Measurements from ENCODE around the gene EIF4E1B. TPM values are rescaled to one million over a fixed set of nuclear protein-coding genes. Genes with fewer than 3 reads are reported as not detected.

The EIF4E1B gene
- polyA plus RNA-seq, 4 donors = 0.08 TPM; not detected in 3

GRCh38 chr5:176644878-176645670 lies 14.6 kb downstream of the EIF4E1B start:
- DNase-seq (ENCODE audit: low read depth in 4 of 4, low spot score in 3 of 4) = no peak

GRCh38 chr5:176646049-176646706 lies 15.7 kb downstream of the EIF4E1B start:
- DNase-seq (ENCODE audit: low read depth in 4 of 4, low spot score in 3 of 4) = no peak

- no peak for DNase-seq (ENCODE audit: low read depth in 4 of 4, low spot score in 3 of 4)
These were observed 16.2 kb downstream of the EIF4E1B start for GRCh38 chr5:176646707-176647029.

- peak; percentile 98 to 99 (median 98) for DNase-seq (ENCODE audit: low read depth in 4 of 4, low spot score in 3 of 4)
These were observed 16.8 kb downstream of the EIF4E1B start, which contains the start of gene TSPAN17 for GRCh38 chr5:176647030-176647842. Gene TSPAN17 (plus strand): TSS chr5:176647484. CDS start chr5:176647616, 132 bp downstream.

GRCh38 chr5:176647843-176648473 lies 17.5 kb downstream of the EIF4E1B start:
- DNase-seq (ENCODE audit: low read depth in 4 of 4, low spot score in 3 of 4) = peak in 1 of 4 donors; percentile 28

GRCh38 chr5:176648474-176649194 lies 18.2 kb downstream of the EIF4E1B start:
- no peak for DNase-seq (ENCODE audit: low read depth in 4 of 4, low spot score in 3 of 4)

GRCh38 chr5:176650354-176650884 lies 19.9 kb downstream of the EIF4E1B start:
- DNase-seq (ENCODE audit: low read depth in 4 of 4, low spot score in 3 of 4) = no peak

- no peak for DNase-seq (ENCODE audit: low read depth in 4 of 4, low spot score in 3 of 4)
These were observed 21.1 kb downstream of the EIF4E1B start for GRCh38 chr5:176651472-176651980.

- DNase-seq (ENCODE audit: low read depth in 4 of 4, low spot score in 3 of 4) = no peak
These were observed 21.7 kb downstream of the EIF4E1B start for GRCh38 chr5:176652136-176652535.

- DNase-seq (ENCODE audit: low read depth in 4 of 4, low spot score in 3 of 4) = no peak
These were observed 23.2 kb downstream of the EIF4E1B start for GRCh38 chr5:176653401-176654385.

- DNase-seq (ENCODE audit: low read depth in 4 of 4, low spot score in 3 of 4) = no peak
These were observed 24.4 kb downstream of the EIF4E1B start for GRCh38 chr5:176654856-176655255.

GRCh38 chr5:176656467-176656990 lies 26.1 kb downstream of the EIF4E1B start:
- DNase-seq (ENCODE audit: low read depth in 4 of 4, low spot score in 3 of 4) = no peak

- DNase-seq (ENCODE audit: low read depth in 4 of 4, low spot score in 3 of 4) = peak in 1 of 4 donors; percentile 33
These were observed 27.6 kb downstream of the EIF4E1B start for GRCh38 chr5:176658007-176658599.

GRCh38 chr5:176658817-176659511 lies 28.5 kb downstream of the EIF4E1B start:
- DNase-seq (ENCODE audit: low read depth in 4 of 4, low spot score in 3 of 4) = no peak

- no peak for DNase-seq (ENCODE audit: low read depth in 4 of 4, low spot score in 3 of 4)
These were observed 29.0 kb downstream of the EIF4E1B start for GRCh38 chr5:176659512-176659839.

- no peak for DNase-seq (ENCODE audit: low read depth in 4 of 4, low spot score in 3 of 4)
These were observed 29.5 kb downstream of the EIF4E1B start for GRCh38 chr5:176659860-176660461.

- no peak for DNase-seq (ENCODE audit: low read depth in 4 of 4, low spot score in 3 of 4)
These were observed 30.0 kb downstream of the EIF4E1B start for GRCh38 chr5:176660530-176660859.

All from right renal pelvis (tissue), 4 donors.